Heart left ventricle (tissue), 16 donors: Measurements from ENCODE around the gene NKD1. TPM values are rescaled to one million over a fixed set of nuclear protein-coding genes. Genes with fewer than 3 reads are reported as not detected.

Experiments used
- ATAC-seq, 4 donors: fragments of 200-7000 bp; cut with Tn5 transposase; one replicate each; pipeline ENCODE4 v1.9.1; 2020 to 2022; ENCODE audit warnings: moderate library complexity in 4 of 4, mild to moderate bottlenecking in 3 of 4, moderate number of reproducible peaks in 1 of 4
- DNase-seq, 5 donors: peaks; one replicate each; pipeline ENCODE4 v3.0.0-alpha.2; 2020
- H3K27ac ChIP-seq, 12 donors: fragments of 200-600 bp; sonication (generic) in 4 of 12; one replicate each; pipeline versions ENCODE4 v1.5.0 to v1.8.0; 2016 to 2022; ENCODE audit warnings: mild to moderate bottlenecking in 2 of 12
- H3K27me3 ChIP-seq, 9 donors: fragments of 200-600 bp; sonication (generic) in 2 of 9; one replicate each; pipeline versions ENCODE4 v1.5.1 to v1.8.0; 2016 to 2022; ENCODE audit warnings: mild to moderate bottlenecking in 3 of 9
- H3K36me3 ChIP-seq, 9 donors: fragments of 200-600 bp; sonication (generic) in 2 of 9; one replicate each; pipeline versions ENCODE4 v1.5.0 to v1.8.0; 2018 to 2022; ENCODE audit warnings: mild to moderate bottlenecking in 2 of 9
- H3K4me1 ChIP-seq, 12 donors: fragments of 200-600 bp; sonication (generic) in 4 of 12; one replicate each; pipeline versions ENCODE4 v1.5.0 to v1.8.0; 2016 to 2022; ENCODE audit warnings: mild to moderate bottlenecking in 3 of 12
- H3K4me3 ChIP-seq, 12 donors: fragments of 200-600 bp; sonication (generic) in 4 of 12; one replicate each; pipeline versions ENCODE4 v1.5.0 to v1.8.0; 2017 to 2022; ENCODE audit warnings: mild to moderate bottlenecking in 9 of 12, moderate library complexity in 4 of 12
- H3K9me3 ChIP-seq, 12 donors: fragments of 200-600 bp; sonication (generic) in 4 of 12; one replicate each; pipeline versions ENCODE4 v1.5.0 to v1.8.0; 2016 to 2022; ENCODE audit warnings: mild to moderate bottlenecking in 1 of 12
- CTCF ChIP-seq, 12 donors: fragments of 200-600 bp; sonication (generic) in 4 of 12; IDR thresholded peaks; one replicate each; pipeline versions ENCODE4 v1.5.0 to v1.8.0; 2018 to 2022; ENCODE audit warnings: antibody characterized with exemption in 12 of 12, mild to moderate bottlenecking in 5 of 12
- POLR2A ChIP-seq, 2 donors: fragments of 450-650 bp; IDR thresholded peaks; one replicate each; pipeline ENCODE4 v1.6.1; 2017; ENCODE audit warnings: antibody characterized with exemption in 2 of 2, mild to moderate bottlenecking in 2 of 2, moderate library complexity in 2 of 2
- WGBS, 4 donors: extraction: QIAGEN DNeasy Blood & Tissue Kit in 2 of 4; methylation state at CpG; one replicate each; pipeline versions ENCODE4 v1.1.5 to v1.1.7; 2013 to 2018; 5-methylcytosine and 5-hydroxymethylcytosine counted together
- intact Hi-C, 10 donors: fragments of 100-400 bp; cut with DNase I; formaldehyde crosslinking; loops; one replicate each; pipeline versions ENCODE4 v1.11.1 to v1.14.2; 2022
- polyA plus RNA-seq, 2 donors: library from polyadenylated mRNA; stranded (reverse); fragments of 200-250 nt; gene quantifications; one replicate each; pipeline ENCODE4 v1.2.3, GENCODE V29; 2013
- total RNA-seq, 9 donors: library from RNA; depleted of rRNA in 2 of 9; stranded (reverse); fragments of >200 nt in 2 of 9; fragmentation: NEBNext Ultra II Directional in 3 of 9; extraction: Animal tissue kit (Norgen Biotek cat#: 25700) in 3 of 9; gene quantifications; one replicate each; pipeline versions ENCODE4 v1.1.0 to v1.2.4, GENCODE V29; 2016 to 2023
- donor health status: ischemic (EF 13 %, LVEDD 7.1; RV severe dilation, severe dysfunction).
- donor health status: healthy with polysubstance abuse.
- donor health status: DM: no; HTN: yes; CAD: no.
- donor health status: DM: no; HTN: no; CAD: no.
- donor health status: ischemic (EF 25% LVEDD 6.9; RV normal size, moderate dysfunction).
- donor health status: ischemic (EF 25% LVEDD 5.7; RV mildly dilated, moderate dysfunction).
- donor health status: healthy.
- donor health status: DM: yes; HTN: yes; CAD: no.
- donor health status: ischemic (EF 35%, LVEDD 5.7; RV mildly dilated, moderate dysfunction).
- donor health status: nonischemic (EF 11% LVEDD 7.7; RV severe dilation, severe dysfunction).
- donor health status: DM: yes; HTN: yes; CAD: no.
- donor health status: PGD.
- donor health status: ischemic (EF 29% LVEDD 5.4; RV normal size, mild dysfunction).
- donor health status: nonischemic (EF 23%, LVEDD 6.1; RV moderate dilation, normal function).

NKD1 gene
- total and polyA plus RNA-seq, 11 donors, result 0.05 to 1.0 (median 0.26) TPM

GRCh38 chr16:50635505-50636392 lies 87.6 kb downstream of the NKD1 start:
- TF ChIP-seq POLR2A (IDR thresholded peaks at IDR 0.05) (no peak), CTCF (IDR thresholded peaks at IDR 0.05) (no peak)
- no peak for DNase-seq
- no peak for ATAC-seq
- H3K27me3 ChIP-seq, result no peaks in the 10 kb centered on the region
- no peak overlapping the region for H3K27ac ChIP-seq
- no peaks in the 10 kb centered on the region for H3K36me3 ChIP-seq
- no peaks in the 10 kb centered on the region for H3K4me1 ChIP-seq
- no peaks in the 10 kb centered on the region for H3K9me3 ChIP-seq
- H3K4me3 ChIP-seq, result no peak overlapping the region
- intact Hi-C loops, result no loop called here
- 59 to 67% (median 62%) methylated on average over 14 to 17 of the region's 17 CpGs for WGBS, 4 donors

GRCh38 chr16:50636753-50637374 lies 88.7 kb downstream of the NKD1 start:
- ATAC-seq, result no peak
- H3K27ac ChIP-seq, result no peak overlapping the region
- no peaks in the 10 kb centered on the region for H3K27me3 ChIP-seq
- H3K4me1 ChIP-seq, result no peaks in the 10 kb centered on the region
- H3K36me3 ChIP-seq, result no peaks in the 10 kb centered on the region
- intact Hi-C loops, result no loop called here
- no peak overlapping the region for H3K4me3 ChIP-seq
- WGBS, 4 donors, result 79 to 87% (median 86%) methylated on average over 10 of the region's 10 CpGs
- TF ChIP-seq CTCF (IDR thresholded peaks at IDR 0.05) (no peak), POLR2A (IDR thresholded peaks at IDR 0.05) (no peak)
- DNase-seq, result no peak
- H3K9me3 ChIP-seq, result no peaks in the 10 kb centered on the region

- TF ChIP-seq POLR2A (IDR thresholded peaks at IDR 0.05), result no peak
- TF ChIP-seq CTCF (IDR thresholded peaks at IDR 0.05), result no peak
- Histone ChIP-seq H3K9me3 (no peaks in the 10 kb centered on the region), H3K4me3 (no peak overlapping the region), H3K36me3 (no peaks in the 10 kb centered on the region), H3K27ac (no peak overlapping the region), H3K27me3 (no peaks in the 10 kb centered on the region), H3K4me1 (no peaks in the 10 kb centered on the region)
- DNase-seq, result no peak
- 80 to 82% (median 81%) methylated on average over 13 of the region's 13 CpGs for WGBS, 4 donors
- intact Hi-C loops, result no loop called here
- no peak for ATAC-seq
These were observed 89.8 kb downstream of the NKD1 start for GRCh38 chr16:50637716-50638602.
